ENCODE data around the gene PIAS4. TPM values are rescaled to one million over a fixed set of nuclear protein-coding genes. Genes with fewer than 3 reads are reported as not detected.

Gene PIAS4
- total RNA-seq = 10 to 100 TPM; 32.9 to 34.7 TPM

DNA sequence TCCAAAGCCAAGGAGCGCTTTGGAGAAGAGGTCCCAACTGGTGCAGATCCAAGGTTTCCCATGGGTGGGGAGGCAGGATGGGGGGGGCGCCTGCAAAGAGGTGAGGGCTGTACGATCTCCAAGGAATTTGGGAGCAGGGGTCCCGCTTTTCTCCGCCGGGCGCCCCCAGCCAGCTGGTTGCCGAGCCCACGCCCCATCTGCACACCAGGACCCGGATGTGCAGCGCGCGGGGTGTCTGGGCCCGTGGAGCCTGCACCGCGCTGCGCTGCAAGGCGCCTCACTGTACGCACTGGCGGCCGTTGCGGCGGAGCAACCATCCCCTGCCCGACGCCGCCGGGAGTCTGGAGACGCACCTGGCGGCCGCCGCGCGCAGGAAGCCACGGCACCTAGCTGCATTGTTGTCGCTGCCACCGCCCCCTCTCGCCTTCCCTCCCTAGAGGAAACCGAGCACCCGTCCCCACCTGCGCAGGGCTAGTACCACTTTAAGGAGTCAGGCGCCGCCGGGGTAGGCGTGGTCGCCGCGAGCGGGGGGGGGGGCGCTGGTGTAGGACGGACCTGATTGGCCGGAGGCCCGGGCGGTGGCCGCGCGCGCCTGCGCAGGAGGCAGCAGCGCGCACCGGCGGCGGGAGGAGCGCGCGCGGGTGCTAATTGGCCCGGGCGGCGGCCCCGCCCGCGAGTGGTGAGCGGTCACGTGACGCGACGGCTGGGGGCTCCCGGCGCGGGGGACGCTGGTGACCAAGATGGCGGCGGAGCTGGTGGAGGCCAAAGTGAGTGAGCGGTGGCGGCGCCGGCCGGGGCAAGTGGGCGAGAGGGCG lies at the start of gene PIAS4:
TSS of gene PIAS4 (plus strand) at position 716 of the 815 bp plus-strand sequence. CDS start at position 741, 25 bp downstream.
- ChIA-PET CTCF (interaction anchor here (0.6 to 2.0 kb wide), 11 partner anchors 10 to 346 kb away, joined by 3 to 13 read pairs (median 4); partner anchors contain the start of gene EEF2), POLR2A (interaction anchor here (0.6 to 1.7 kb wide), 6 partner anchors 16 to 618 kb away, joined by 3 to 8 read pairs (median 4); partner anchors contain the start of genes DAPK3 and EEF2)

DNA sequence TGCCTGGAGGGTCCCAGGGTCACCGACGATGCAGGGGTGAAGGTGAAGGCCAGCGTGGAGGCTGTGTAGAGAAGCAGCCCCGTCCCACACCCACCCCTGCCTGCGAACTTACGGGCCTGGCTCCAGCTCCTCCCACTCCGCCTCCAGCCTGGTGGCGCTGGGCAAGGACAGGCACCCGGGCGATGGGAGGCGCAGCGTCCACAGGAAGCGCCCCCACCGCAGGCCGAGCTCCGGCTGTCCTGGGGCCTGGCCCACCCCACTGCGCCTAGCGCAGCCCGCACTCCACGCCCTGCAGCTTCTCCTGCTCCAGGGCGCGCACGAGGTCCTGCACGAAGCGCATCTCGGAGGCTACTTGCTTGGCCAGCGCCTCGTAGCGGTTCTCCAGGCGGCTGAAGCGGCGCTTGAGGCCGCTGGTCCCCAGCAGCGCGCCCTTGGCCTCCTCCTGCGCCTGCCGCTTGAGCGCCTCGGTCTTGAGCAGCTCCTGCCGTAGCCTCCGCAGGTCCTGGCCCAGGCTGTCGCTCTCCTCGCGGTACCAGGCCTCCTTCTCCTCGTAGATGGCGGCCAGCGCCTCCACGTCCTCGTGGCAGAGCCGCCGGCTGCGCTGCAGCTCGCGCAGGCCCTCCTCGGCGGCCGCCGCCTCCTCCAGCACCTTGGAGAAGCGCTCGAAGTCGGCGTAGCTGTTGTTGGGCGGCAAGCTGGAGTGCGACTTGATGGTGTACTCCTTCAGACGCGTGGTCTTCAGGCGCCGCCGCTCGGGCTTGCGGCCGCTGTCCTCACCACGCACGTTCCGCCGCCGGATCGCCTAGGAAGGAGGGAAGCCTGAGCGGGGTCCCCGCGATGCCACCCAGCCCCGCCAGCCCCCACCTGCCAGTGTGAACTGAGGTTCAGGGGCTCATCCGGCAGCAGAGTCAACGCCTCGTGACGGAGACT lies 48.4 kb upstream of the PIAS4 start:
- POLR2A ChIA-PET = no interaction called here
- CTCF ChIA-PET = no interaction called here

DNA sequence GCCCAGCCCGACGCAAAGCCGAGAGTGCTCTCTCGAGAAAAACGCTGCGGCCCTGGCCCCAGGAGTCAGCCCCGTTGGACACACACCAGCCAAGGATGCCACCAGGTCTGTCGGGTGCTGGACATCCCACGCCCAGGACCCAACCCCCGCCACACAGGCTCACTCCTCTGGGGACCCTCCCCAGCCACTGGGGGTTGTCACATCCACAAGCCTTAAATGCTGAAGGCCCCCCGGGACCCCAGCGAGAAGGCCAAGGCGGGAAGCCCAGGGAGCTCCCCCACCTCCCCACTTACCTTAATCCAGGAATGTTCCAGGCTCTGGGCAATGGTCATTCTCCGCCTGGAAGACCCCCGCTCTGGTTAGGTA lies 47.8 kb upstream of the PIAS4 start:
- CTCF ChIA-PET = no interaction called here
- POLR2A ChIA-PET = no interaction called here

- CTCF ChIA-PET = interaction anchor here (0.6 kb wide), 1 partner anchor 343 kb away, joined by 3 read pairs; no protein-coding TSS in a partner anchor
- POLR2A ChIA-PET = no interaction called here
Observed at GRCh38 chr19:3961007-3961406, 46.5 kb upstream of the PIAS4 start.

DNA sequence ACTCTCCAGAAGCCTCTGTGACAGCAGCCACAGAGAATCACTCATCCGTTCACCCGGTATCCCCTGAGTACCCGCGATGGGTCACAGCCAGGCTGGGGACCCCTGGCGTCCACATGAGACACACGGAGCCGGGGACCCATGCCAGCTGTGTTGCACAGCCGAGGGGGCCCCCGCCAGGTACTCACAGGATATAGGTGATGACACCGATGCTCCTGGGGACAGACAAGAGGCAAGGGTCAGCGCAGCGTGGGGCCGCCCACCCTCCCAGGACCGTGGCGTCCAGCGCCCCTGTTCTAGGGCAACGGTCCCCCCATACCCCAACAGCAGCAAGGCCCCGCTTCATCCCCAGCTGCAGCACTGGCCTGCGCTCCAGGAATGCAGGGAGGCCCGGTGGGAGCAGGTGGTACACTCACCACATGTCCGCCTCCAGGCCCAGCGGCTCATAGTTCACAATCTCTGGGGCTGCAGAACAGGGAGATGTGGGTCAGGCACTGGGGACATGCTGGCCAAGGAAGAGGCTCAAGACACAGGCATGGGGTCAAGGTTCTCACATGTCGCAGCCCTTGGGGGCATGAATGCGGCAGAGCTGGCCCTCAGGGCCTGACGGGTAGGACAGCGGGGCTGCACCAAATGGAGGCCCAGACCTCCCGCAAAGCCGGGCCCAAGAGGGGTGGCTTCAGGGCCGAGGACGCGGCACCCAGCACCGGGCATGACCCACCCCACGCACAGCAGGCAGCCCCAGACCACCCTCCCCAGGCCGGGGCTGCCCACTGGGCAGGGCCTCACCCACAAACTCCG lies 43.9 kb upstream of the PIAS4 start:
- ChIA-PET POLR2A (no interaction called here), CTCF (no interaction called here)

GRCh38 chr19:3964256-3965194 lies 43.0 kb upstream of the PIAS4 start:
- ChIA-PET CTCF (no interaction called here), POLR2A (no interaction called here)

- CTCF ChIA-PET = no interaction called here
- POLR2A ChIA-PET = interaction anchor here (0.6 kb wide), 2 partner anchors 91 to 143 kb away, joined by 3 to 5 read pairs; no protein-coding TSS in a partner anchor
Observed at GRCh38 chr19:3966051-3967017, 41.2 kb upstream of the PIAS4 start.

DNA sequence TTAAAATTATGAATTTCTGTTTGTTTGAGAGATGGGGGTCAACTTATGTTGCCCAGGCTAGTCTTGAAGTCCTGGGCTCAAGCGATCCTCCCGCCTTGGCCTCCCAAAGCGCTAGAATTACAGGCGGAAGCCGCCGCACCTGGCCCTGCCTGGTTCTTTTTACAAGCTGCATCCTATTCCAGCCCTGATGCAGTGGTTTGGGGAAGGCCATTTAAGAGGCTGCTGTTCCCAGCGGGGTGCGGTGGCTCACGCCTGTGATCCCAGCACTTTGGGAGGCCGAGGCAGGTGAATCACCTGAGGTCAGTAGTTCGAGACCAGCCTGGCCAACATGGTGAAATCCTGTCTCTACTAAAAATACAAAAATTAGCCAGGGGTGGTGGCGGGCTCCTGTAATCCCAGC lies 39.6 kb upstream of the PIAS4 start:
- POLR2A ChIA-PET = interaction anchor here (1.8 kb wide), 1 partner anchor 17 kb away, joined by 7 read pairs; the partner anchor contains the start of gene EEF2
- CTCF ChIA-PET = interaction anchor here (1.4 kb wide), 1 partner anchor 18 kb away, joined by 5 read pairs; the partner anchor contains the start of gene EEF2

GRCh38 chr19:3968556-3969434 lies 38.7 kb upstream of the PIAS4 start:
- CTCF ChIA-PET = interaction anchor here (0.5 to 1.4 kb wide), 3 partner anchors 17 to 943 kb away, joined by 4 to 5 read pairs (median 4); partner anchors contain the start of gene EEF2
- POLR2A ChIA-PET = interaction anchor here (0.6 to 1.8 kb wide), 2 partner anchors 16 to 214 kb away, joined by 3 to 7 read pairs; partner anchors contain the start of gene EEF2

DNA sequence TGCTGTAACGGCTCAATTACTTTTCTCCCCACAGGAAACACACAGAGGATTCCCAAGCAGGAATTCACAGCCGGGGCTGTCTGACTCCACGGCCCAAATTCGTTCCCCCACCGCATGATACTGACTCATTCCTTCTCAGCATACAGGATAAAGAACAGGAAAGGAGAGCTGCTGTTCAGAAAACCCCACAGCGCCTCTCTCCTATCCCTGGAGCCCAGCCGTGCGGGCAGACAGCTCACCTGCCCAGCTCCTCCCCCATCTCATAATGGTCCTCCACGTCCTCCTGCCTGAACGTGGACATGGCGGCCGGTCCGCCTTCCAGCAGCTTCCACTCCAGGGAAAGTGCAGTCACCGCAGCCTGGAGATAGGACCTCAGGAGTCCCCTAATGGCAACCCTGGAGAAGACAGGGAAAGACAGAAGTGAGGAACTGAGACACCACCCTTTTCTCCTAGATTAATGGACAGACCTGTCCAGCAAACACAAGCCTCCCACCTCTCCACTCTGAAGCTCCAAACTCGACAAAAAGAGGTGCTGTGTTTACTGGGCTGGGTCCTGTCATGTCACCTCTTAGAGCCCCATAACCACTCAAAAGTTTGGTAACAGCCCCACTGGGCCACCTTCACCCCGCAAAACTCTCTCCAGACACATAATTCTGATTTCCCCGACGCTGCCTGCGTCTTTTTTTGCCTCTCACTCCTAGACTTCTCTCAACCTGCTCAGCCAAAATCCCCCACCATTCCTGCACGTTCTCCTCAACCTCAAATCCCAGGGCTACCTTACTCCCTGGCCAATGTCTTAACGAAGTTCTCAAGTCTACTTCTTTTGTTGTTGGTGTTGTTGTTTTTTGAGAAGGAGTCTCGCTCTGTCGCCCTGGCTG lies 37.9 kb upstream of the PIAS4 start:
- POLR2A ChIA-PET = interaction anchor here (1.8 kb wide), 1 partner anchor 15 kb away, joined by 7 read pairs; the partner anchor contains the start of gene EEF2
- CTCF ChIA-PET = interaction anchor here (0.5 to 0.9 kb wide), 2 partner anchors 18 to 944 kb away, joined by 4 read pairs; no protein-coding TSS in a partner anchor

- CTCF ChIA-PET = interaction anchor here (0.6 to 1.7 kb wide), 6 partner anchors 10 to 343 kb away, joined by 3 to 6 read pairs (median 4); partner anchors contain the start of genes CACTIN, EEF2 and MRPL54
- POLR2A ChIA-PET = interaction anchor here (0.6 to 3.2 kb wide), 3 partner anchors 12 to 944 kb away, joined by 3 to 64 read pairs (median 13); partner anchors contain the start of gene EEF2
Observed at GRCh38 chr19:3970313-3970807, 37.2 kb upstream of the PIAS4 start.

- ChIA-PET POLR2A (interaction anchor here (0.6 to 3.2 kb wide), 6 partner anchors 12 to 944 kb away, joined by 3 to 64 read pairs (median 6); partner anchors contain the start of genes EEF2 and PIAS4), CTCF (interaction anchor here (0.6 to 1.7 kb wide), 6 partner anchors 10 to 344 kb away, joined by 3 to 6 read pairs (median 4); partner anchors contain the start of genes CACTIN, EEF2 and MRPL54)
Observed at GRCh38 chr19:3970808-3971598, 36.5 kb upstream of the PIAS4 start, which contains the start of gene DAPK3. TSS of gene DAPK3 (minus strand) at chr19:3971099. CDS start at chr19:3969735, 1,364 bp downstream.

DNA sequence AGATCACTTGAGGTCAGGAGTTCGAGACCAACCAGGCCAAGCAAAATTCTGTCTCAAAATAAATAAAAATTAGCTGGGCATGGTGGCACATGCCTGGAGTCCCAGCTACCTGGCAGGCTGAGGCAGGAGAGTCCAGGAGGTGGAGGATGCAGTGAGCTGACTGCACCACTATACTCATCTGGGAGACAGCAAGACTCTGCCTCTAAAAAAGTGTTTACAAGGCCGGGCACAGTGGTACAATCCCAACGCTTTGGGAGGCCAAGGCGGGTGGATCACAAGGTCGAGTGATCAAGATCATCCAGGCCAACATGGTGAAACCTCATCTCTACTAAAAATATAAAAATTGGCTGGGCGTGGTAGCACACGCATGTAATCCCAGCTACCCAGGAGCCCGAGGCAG lies 32.4 kb upstream of the PIAS4 start:
- POLR2A ChIA-PET = interaction anchor here (0.9 to 1.9 kb wide), 2 partner anchors 9 to 12 kb away, joined by 3 to 6 read pairs; no protein-coding TSS in a partner anchor
- CTCF ChIA-PET = interaction anchor here (0.7 to 1.7 kb wide), 5 partner anchors 9 to 441 kb away, joined by 3 to 6 read pairs (median 4); partner anchors contain the start of gene EEF2

Measured in activated CD8-positive, alpha-beta memory T cell treated with anti-CD3 and anti-CD28 coated beads for 36 hours (primary cell).